HCT116 (cell line): Measurements from ENCODE around the gene PRKRIP1. TPM values are rescaled to one million over a fixed set of nuclear protein-coding genes. Genes with fewer than 3 reads are reported as not detected.

ENCODE experiments used
- ATAC-seq: fragments of 200-7000 bp; cut with Tn5 transposase; 2 replicates; pipeline ENCODE4 v1.9.1; 2020; ENCODE audit warnings: mild to moderate bottlenecking, moderate library complexity
- BruUV-seq: library from RNA; stranded (reverse); fragments of 400-500 nt; replicated peaks from 2 replicates; lab custom pipeline; 2021; lab: Mats Ljungman, UMichigan
- CTCF ChIA-PET: fragments of 300-600 bp; sonication (Branson Sonifier 250); formaldehyde crosslinking; loops from one replicate; lab custom pipeline; 2021; ENCODE audit warnings: antibody characterized with exemption; lab: Charles Lee
- POLR2A ChIA-PET: fragments of 300-600, 350-600 bp; sonication (Branson Sonifier 250); formaldehyde crosslinking; loops from one replicate; lab custom pipeline; 2021; ENCODE audit warnings: antibody characterized with exemption; lab: Charles Lee
- RAD21 ChIA-PET, 2 experiments: fragments of 300-600 bp; sonication (Branson Sonifier 250); formaldehyde crosslinking; loops; one replicate each; lab custom pipeline; 2023; ENCODE audit warnings: low total read pairs in 2 of 2; ENCODE audit not compliant: uncharacterized antibody in 2 of 2, unreplicated experiment in 2 of 2, low non-redundant PET in 1 of 2; lab: Charles Lee
- DNase-seq: peaks from one replicate; pipeline ENCODE4 v3.0.0-alpha.2; 2010; ENCODE audit warnings: low read depth, low spot score
- H2AFZ ChIP-seq: fragments of 200-600 bp; shearing (Covaris generic), sonication (generic); 2 replicates; pipeline ENCODE4 v1.6.1; 2017; ENCODE audit warnings: low read depth, mixed run types, mixed read lengths, antibody characterized with exemption, low read length; ENCODE audit not compliant: poor library complexity, severe bottlenecking
- H3K27ac ChIP-seq: 2 replicates; pipeline ENCODE4 v1.5.1; 2012; ENCODE audit warnings: low read depth, low read length
- H3K27me3 ChIP-seq: fragments of 200-600 bp; sonication (generic); 2 replicates; pipeline ENCODE4 v1.6.1; 2016; ENCODE audit warnings: mixed run types, low read length, mixed read lengths; ENCODE audit not compliant: insufficient read depth
- H3K36me3 ChIP-seq, 2 experiments: fragments of 200-500 bp in 1 of 2; fragments of 200-600 bp in 1 of 2; sonication (Bioruptor generic) in 1 of 2; sonication (generic) in 1 of 2; 2 replicates each; pipeline versions ENCODE4 v1.5.1 to v1.6.1; 2014 to 2016; ENCODE audit warnings: low read length in 2 of 2, inconsistent platforms in 1 of 2, mixed read lengths in 1 of 2, mixed run types in 1 of 2; ENCODE audit not compliant: insufficient read depth in 2 of 2, control insufficient read depth in 1 of 2
- H3K4me1 ChIP-seq, 2 experiments: fragments of 200-600 bp in 1 of 2; sonication (generic) in 1 of 2; 2 replicates each; pipeline versions ENCODE4 v1.5.1 to v1.6.1; 2012 to 2017; ENCODE audit warnings: low read length in 2 of 2, inconsistent platforms in 1 of 2, mild to moderate bottlenecking in 1 of 2, mixed read lengths in 1 of 2, mixed run types in 1 of 2, moderate library complexity in 1 of 2; ENCODE audit not compliant: insufficient read depth in 2 of 2, control insufficient read depth in 1 of 2
- H3K4me2 ChIP-seq: fragments of 200-600 bp; sonication (generic); 2 replicates; pipeline ENCODE4 v1.6.1; 2017; ENCODE audit warnings: mixed run types, low read length, mixed read lengths
- H3K4me3 ChIP-seq, 2 experiments: fragments of 200-600 bp in 1 of 2; sonication (generic) in 1 of 2; replicated peaks in 1 of 2; 2 replicates each; pipeline ENCODE4 v1.5.1; 2011 to 2016; ENCODE audit warnings: low read length in 2 of 2, control low read depth in 1 of 2, low read depth in 1 of 2, mild to moderate bottlenecking in 1 of 2, mixed read lengths in 1 of 2, mixed run types in 1 of 2
- H3K79me2 ChIP-seq: fragments of 200-600 bp; sonication (generic); 2 replicates; pipeline ENCODE4 v1.6.1; 2017; ENCODE audit warnings: mild to moderate bottlenecking, mixed run types, low read length, moderate library complexity, mixed read lengths; ENCODE audit not compliant: insufficient read depth
- H3K9ac ChIP-seq: fragments of 200-600 bp; sonication (generic); 2 replicates; pipeline ENCODE4 v1.6.1; 2016; ENCODE audit warnings: low read length, mixed read lengths
- H3K9me2 ChIP-seq: fragments of 200-600 bp; sonication (generic), shearing (Covaris generic); 2 replicates; pipeline ENCODE4 v1.6.1; 2017; ENCODE audit warnings: mixed run types, mild to moderate bottlenecking, moderate library complexity; ENCODE audit not compliant: insufficient read depth
- H3K9me3 ChIP-seq, 2 experiments: fragments of 200-500 bp in 1 of 2; fragments of 200-600 bp in 1 of 2; sonication (Bioruptor generic) in 1 of 2; sonication (generic) in 1 of 2; 2 replicates each; pipeline ENCODE4 v1.6.1; 2014 to 2017; ENCODE audit warnings: low read length in 2 of 2, mixed read lengths in 2 of 2, inconsistent platforms in 1 of 2, low read depth in 1 of 2, mild to moderate bottlenecking in 1 of 2, mixed run types in 1 of 2, moderate library complexity in 1 of 2; ENCODE audit not compliant: control insufficient read depth in 1 of 2, insufficient read depth in 1 of 2
- H4K20me1 ChIP-seq: fragments of 200-600 bp; sonication (generic), shearing (Covaris generic); 2 replicates; pipeline ENCODE4 v1.6.1; 2017; ENCODE audit warnings: mixed run types, mild to moderate bottlenecking, moderate library complexity; ENCODE audit not compliant: insufficient read depth
- CBX3 ChIP-seq: IDR thresholded peaks from 2 replicates; pipeline ENCODE4 v1.6.1; 2012; ENCODE audit warnings: low read depth
- CEBPB ChIP-seq: IDR thresholded peaks from 2 replicates; pipeline ENCODE4 v1.6.1; 2012; ENCODE audit warnings: low read depth
- EZH2phosphoT487 ChIP-seq: fragments of 200-600 bp; IDR thresholded peaks from 2 replicates; pipeline ENCODE4 v1.6.1; 2018; ENCODE audit warnings: antibody characterized with exemption, borderline replicate concordance
- FOSL1 ChIP-seq: IDR thresholded peaks from 2 replicates; pipeline ENCODE4 v1.6.1; 2012; ENCODE audit warnings: low read depth
- POLR2A ChIP-seq: IDR thresholded peaks from 2 replicates; pipeline ENCODE4 v1.7.0; 2011; ENCODE audit warnings: borderline replicate concordance; ENCODE audit not compliant: insufficient read depth, insufficient read length; ENCODE audit errors: extremely low read depth
- POLR2AphosphoS5 ChIP-seq: IDR thresholded peaks from 2 replicates; pipeline ENCODE4 v1.6.1; 2011; ENCODE audit warnings: mild to moderate bottlenecking, low read depth, low read length, moderate library complexity
- SIN3A ChIP-seq: IDR thresholded peaks from 2 replicates; pipeline ENCODE4 v1.6.1; 2012; ENCODE audit warnings: low read depth
- TCF7L2 ChIP-seq: IDR thresholded peaks from 2 replicates; pipeline ENCODE4 v1.7.0; 2011; ENCODE audit warnings: borderline replicate concordance, inconsistent platforms; ENCODE audit not compliant: insufficient read depth, insufficient read length; ENCODE audit errors: extremely low read depth
- YY1 ChIP-seq: IDR thresholded peaks from 2 replicates; pipeline ENCODE4 v1.6.1; 2011; ENCODE audit warnings: low read length, low read depth, moderate library complexity, mild to moderate bottlenecking; ENCODE audit not compliant: insufficient replicate concordance; ENCODE audit errors: extremely low read depth
- ZBTB33 ChIP-seq: IDR thresholded peaks from 2 replicates; pipeline ENCODE4 v1.6.1; 2011; ENCODE audit warnings: mild to moderate bottlenecking, low read length, moderate library complexity; ENCODE audit not compliant: insufficient replicate concordance; ENCODE audit errors: extremely low read depth
- intact Hi-C: fragments of 100-400 bp; cut with micrococcal nuclease; formaldehyde crosslinking; loops from 2 replicates; pipeline ENCODE4 v1.10.0; 2022
- total RNA-seq: library from RNA; stranded (reverse); gene quantifications from one replicate; pipeline ENCODE4 v1.2.1, GENCODE V29; 2021; ENCODE audit not compliant: unreplicated experiment

The PRKRIP1 gene
- total RNA-seq, 1 experiment from 2014 or later, result 23.0 TPM

DNA sequence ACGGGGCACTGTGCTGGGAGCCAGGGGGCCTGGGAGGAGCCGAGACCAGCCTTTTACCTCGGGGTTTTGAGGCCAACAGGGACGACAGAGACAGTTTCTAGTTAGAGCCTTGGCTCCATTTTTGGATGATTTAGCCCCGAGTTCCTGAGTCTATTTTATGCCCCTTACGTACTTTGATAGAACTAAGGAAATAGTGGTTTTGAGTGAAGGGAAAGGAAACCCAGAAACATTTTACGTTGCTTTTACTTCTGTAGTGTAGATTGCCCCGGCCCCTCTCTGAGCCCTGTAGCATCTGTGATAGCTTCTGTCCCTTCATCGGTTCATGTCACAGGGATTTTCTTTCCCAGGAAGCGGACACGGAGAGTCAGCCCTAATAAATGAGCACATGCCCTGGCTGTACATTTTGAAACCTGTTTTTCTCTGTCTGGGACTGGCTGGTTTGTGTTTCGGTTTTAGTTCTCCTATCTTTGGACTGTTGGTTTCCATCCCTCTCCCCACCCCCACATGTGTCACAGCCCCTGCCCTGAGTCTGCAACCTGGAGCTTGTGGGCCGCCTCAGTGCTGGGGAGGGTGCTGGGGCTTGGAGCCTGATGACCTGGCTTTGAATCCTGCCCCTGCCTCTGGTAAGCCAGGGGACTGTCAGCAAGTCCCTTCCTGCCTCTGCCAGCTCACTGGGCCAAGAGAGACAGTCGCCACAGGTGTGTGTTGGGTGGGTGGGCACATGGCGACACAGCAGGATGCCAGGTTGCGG is 30.3 kb downstream of the PRKRIP1 start:
- ChIA-PET POLR2A (no interaction called here), RAD21 (no interaction called here), CTCF (no interaction called here)
- ATAC-seq (no peak), DNase-seq (no peak)
- no peak for TF ChIP-seq ZBTB33
- no peak for TF ChIP-seq POLR2A
- no peak for TF ChIP-seq TCF7L2
- TF ChIP-seq YY1, result no peak
- TF ChIP-seq POLR2AphosphoS5, result no peak
- no peak for TF ChIP-seq EZH2phosphoT487
- no peak for TF ChIP-seq CBX3
- TF ChIP-seq FOSL1, result no peak
- no peak for TF ChIP-seq SIN3A
- no peak for TF ChIP-seq CEBPB
- H3K27ac ChIP-seq, result no peak overlapping the region
- intact Hi-C loops, result no loop called here
- no peaks in the 10 kb centered on the region for H4K20me1 ChIP-seq
- H2AFZ ChIP-seq, result no peak overlapping the region
- H3K4me2 ChIP-seq, result no peak overlapping the region
- H3K9me2 ChIP-seq, result no peaks in the 10 kb centered on the region
- H3K4me3 ChIP-seq, result no peak overlapping the region
- peaks cover 12 to 21% of the 10 kb centered on the region in 2 experiments for H3K4me1 ChIP-seq
- H3K9me3 ChIP-seq, result no peaks in the 10 kb centered on the region
- BruUV-seq, result no TSS peak
- no peaks in the 10 kb centered on the region for H3K79me2 ChIP-seq
- H3K27me3 ChIP-seq, result no peaks in the 10 kb centered on the region
- no peak overlapping the region for H3K9ac ChIP-seq
- H3K36me3 ChIP-seq, result peaks cover 9 to 13% of the 10 kb centered on the region in 2 experiments; a peak in 3 of 4 replicates
